A673 (cell line): ENCODE measurements around the gene ZNF565. TPM values are rescaled to one million over a fixed set of nuclear protein-coding genes. Genes with fewer than 3 reads are reported as not detected.

Experiments
- BruUV-seq: library from RNA; stranded (reverse); fragments of 400-500 nt; replicated peaks from 2 replicates; lab custom pipeline; 2021; lab: Mats Ljungman, UMichigan
- CTCF ChIA-PET: fragments of 300-600 bp; sonication (Branson Sonifier 250); formaldehyde crosslinking; loops from one replicate; lab custom pipeline; 2022; ENCODE audit warnings: antibody characterized with exemption; lab: Charles Lee
- POLR2A ChIA-PET: fragments of 300-600 bp; sonication (Branson Sonifier 250); formaldehyde crosslinking; loops from one replicate; lab custom pipeline; 2022; ENCODE audit warnings: antibody characterized with exemption; ENCODE audit not compliant: low non-redundant PET; lab: Charles Lee
- DNase-seq: peaks from one replicate; pipeline ENCODE4 v3.0.0-alpha.2; 2015; ENCODE audit warnings: low spot score
- H3K27ac ChIP-seq: fragments of 200-600 bp; sonication (generic); 2 replicates; pipeline ENCODE4 v1.5.1; 2016; ENCODE audit warnings: mixed run types, low read depth, mild to moderate bottlenecking, mixed read lengths, antibody characterized with exemption, low read length; ENCODE audit not compliant: poor library complexity, severe bottlenecking
- H3K27me3 ChIP-seq: fragments of 200-600 bp; sonication (generic); replicated peaks from 2 replicates; pipeline ENCODE4 v1.6.1; 2017; ENCODE audit warnings: mixed run types, low read depth, mild to moderate bottlenecking, mixed read lengths, antibody characterized with exemption, low read length; ENCODE audit not compliant: insufficient read depth, poor library complexity
- H3K36me3 ChIP-seq: fragments of 200-600 bp; sonication (generic); 2 replicates; pipeline ENCODE4 v1.6.1; 2016; ENCODE audit warnings: mixed run types, mild to moderate bottlenecking, mixed read lengths, antibody characterized with exemption, low read length; ENCODE audit not compliant: insufficient read depth, poor library complexity, severe bottlenecking
- H3K4me1 ChIP-seq: fragments of 200-600 bp; sonication (generic); 2 replicates; pipeline ENCODE4 v1.6.1; 2017; ENCODE audit warnings: mixed run types, mild to moderate bottlenecking, mixed read lengths, antibody characterized with exemption, low read length; ENCODE audit not compliant: insufficient read depth, poor library complexity, severe bottlenecking
- H3K4me3 ChIP-seq: fragments of 200-600 bp; sonication (generic); 2 replicates; pipeline ENCODE4 v1.5.1; 2016; ENCODE audit warnings: low read depth, mixed run types, mild to moderate bottlenecking, mixed read lengths, low read length; ENCODE audit not compliant: poor library complexity, severe bottlenecking
- H3K9me3 ChIP-seq: fragments of 200-600 bp; sonication (generic); 2 replicates; pipeline ENCODE4 v1.6.1; 2016; ENCODE audit warnings: mixed run types, low read depth, mild to moderate bottlenecking, mixed read lengths, antibody characterized with exemption, low read length; ENCODE audit not compliant: poor library complexity, severe bottlenecking
- EZH2 ChIP-seq: fragments of 200-600 bp; sonication (generic); IDR thresholded peaks from 2 replicates; pipeline ENCODE4 v1.6.1; 2017; ENCODE audit warnings: borderline replicate concordance, low read depth, mild to moderate bottlenecking, mixed read lengths, antibody characterized with exemption, low read length; ENCODE audit not compliant: poor library complexity, severe bottlenecking
- intact Hi-C: fragments of 100-400 bp; cut with micrococcal nuclease; formaldehyde crosslinking; loops from one replicate; pipeline ENCODE4 v1.10.0; 2022; ENCODE audit not compliant: unreplicated experiment
- total RNA-seq: library from RNA; stranded (reverse); gene quantifications from 2 replicates; pipeline ENCODE4 v1.2.3, GENCODE V29; 2021
- TF ChIP-seq, protein P1 (sequence below): fragments of 300-800, 200-600 bp; sonication (generic); conservative IDR thresholded peaks from 2 replicates; pipeline ENCODE4 v1.5.1; 2017; ENCODE audit warnings: low read depth, mild to moderate bottlenecking, antibody characterized with exemption, low read length, moderate library complexity, mixed read lengths

The ZNF565 gene
- total RNA-seq, 1 experiment from 2014 or later, result 7.2 TPM

DNA sequence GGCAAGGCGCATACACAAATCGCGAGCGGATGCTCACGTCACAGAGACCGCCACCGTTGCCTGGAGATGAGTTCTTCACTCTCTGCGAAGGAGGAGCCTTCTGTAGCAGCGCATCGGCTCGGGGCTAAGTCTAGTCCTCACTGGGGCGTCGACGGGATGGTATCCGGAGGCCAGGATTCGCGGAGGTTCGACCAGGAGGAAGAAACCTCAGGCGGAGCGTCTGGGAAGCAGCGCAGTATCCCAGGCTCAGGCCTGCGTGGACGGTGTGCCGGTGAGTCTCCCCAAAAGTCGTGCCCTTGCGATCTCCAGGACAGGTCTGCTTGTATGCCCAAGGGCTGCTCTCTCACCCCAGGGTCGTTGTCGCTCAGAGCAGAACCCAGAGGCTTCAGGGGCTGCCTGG lies 40.9 kb upstream of the ZNF565 start:
- CTCF ChIA-PET, result no interaction called here
- no peak for DNase-seq
- Histone ChIP-seq H3K36me3 (no peaks in the 10 kb centered on the region), H3K4me3 (no peak overlapping the region), H3K27ac (no peak overlapping the region), H3K9me3 (no peaks in the 10 kb centered on the region), H3K4me1 (no peaks in the 10 kb centered on the region), H3K27me3 (no peaks in the 10 kb centered on the region)
- no TSS peak for BruUV-seq
- TF ChIP-seq EZH2, result no peak
- TF ChIP-seq, protein P1, sequence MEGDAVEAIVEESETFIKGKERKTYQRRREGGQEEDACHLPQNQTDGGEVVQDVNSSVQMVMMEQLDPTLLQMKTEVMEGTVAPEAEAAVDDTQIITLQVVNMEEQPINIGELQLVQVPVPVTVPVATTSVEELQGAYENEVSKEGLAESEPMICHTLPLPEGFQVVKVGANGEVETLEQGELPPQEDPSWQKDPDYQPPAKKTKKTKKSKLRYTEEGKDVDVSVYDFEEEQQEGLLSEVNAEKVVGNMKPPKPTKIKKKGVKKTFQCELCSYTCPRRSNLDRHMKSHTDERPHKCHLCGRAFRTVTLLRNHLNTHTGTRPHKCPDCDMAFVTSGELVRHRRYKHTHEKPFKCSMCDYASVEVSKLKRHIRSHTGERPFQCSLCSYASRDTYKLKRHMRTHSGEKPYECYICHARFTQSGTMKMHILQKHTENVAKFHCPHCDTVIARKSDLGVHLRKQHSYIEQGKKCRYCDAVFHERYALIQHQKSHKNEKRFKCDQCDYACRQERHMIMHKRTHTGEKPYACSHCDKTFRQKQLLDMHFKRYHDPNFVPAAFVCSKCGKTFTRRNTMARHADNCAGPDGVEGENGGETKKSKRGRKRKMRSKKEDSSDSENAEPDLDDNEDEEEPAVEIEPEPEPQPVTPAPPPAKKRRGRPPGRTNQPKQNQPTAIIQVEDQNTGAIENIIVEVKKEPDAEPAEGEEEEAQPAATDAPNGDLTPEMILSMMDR, result no peak
- POLR2A ChIA-PET, result no interaction called here
- intact Hi-C loops, result no loop called here

DNA sequence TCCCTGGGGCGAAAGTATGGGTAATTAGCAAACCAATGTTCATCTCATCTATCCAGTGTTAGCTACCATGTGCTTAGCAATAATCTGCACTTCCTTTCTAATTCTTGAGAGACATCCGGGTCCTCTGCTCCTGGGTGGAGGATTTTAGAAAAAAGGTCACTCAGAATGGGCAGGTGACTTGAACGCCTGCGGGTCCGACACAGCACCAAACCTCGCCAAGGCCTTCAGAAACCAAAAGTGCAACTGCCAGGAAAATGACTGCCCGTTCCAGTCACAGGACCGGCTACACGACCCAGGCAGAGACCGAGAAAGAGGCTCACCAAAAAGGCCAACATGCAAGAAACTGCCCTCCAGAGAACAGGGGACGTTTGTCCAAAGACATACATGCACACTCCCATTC lies 40.4 kb upstream of the ZNF565 start:
- Histone ChIP-seq H3K4me1 (no peaks in the 10 kb centered on the region), H3K4me3 (no peak overlapping the region), H3K27me3 (no peaks in the 10 kb centered on the region), H3K36me3 (no peaks in the 10 kb centered on the region), H3K27ac (no peak overlapping the region), H3K9me3 (no peaks in the 10 kb centered on the region)
- no peak for TF ChIP-seq EZH2
- TF ChIP-seq, protein P1, result no peak
- ChIA-PET CTCF (no interaction called here), POLR2A (no interaction called here)
- DNase-seq, result no peak
- intact Hi-C loops, result no loop called here
- BruUV-seq, result no TSS peak

DNA sequence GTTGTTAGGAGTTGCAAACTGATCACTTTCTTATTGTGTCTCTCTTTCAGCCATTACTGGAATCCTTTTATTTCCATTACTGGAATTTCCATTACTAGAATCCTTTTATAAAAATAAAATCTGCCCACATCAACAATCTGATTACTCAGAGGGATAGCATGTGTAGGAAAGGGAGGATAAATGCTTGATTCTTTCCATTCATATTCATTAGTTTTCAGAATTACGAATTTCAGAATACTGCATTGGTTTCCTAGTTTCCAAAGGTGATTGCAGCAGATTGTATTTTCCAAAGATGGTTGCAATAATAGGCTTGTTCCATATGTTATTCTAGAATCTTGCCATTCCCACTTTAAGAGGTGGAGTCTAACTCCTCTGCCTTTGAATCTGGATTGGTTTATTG lies 37.6 kb upstream of the ZNF565 start:
- no peaks in the 10 kb centered on the region for H3K9me3 ChIP-seq
- TF ChIP-seq, protein P1, result no peak
- TF ChIP-seq EZH2, result no peak
- H3K36me3 ChIP-seq, result no peaks in the 10 kb centered on the region
- H3K4me3 ChIP-seq, result no peak overlapping the region
- intact Hi-C loops, result no loop called here
- no peaks in the 10 kb centered on the region for H3K27me3 ChIP-seq
- no peak overlapping the region for H3K27ac ChIP-seq
- CTCF ChIA-PET, result no interaction called here
- BruUV-seq, result no TSS peak
- H3K4me1 ChIP-seq, result no peaks in the 10 kb centered on the region
- POLR2A ChIA-PET, result no interaction called here
- no peak for DNase-seq
